ENCODE measurements around the gene CARD10. TPM values are rescaled to one million over a fixed set of nuclear protein-coding genes. Genes with fewer than 3 reads are reported as not detected.
"Not testable (repeated sequence)": the region's sequence is repeated elsewhere in the genome, so short reads cannot be mapped to it uniquely, and the experiment has no call there.

Gene CARD10
- total RNA-seq, 1 donor from 2014 or later: 9.0 TPM

- H3K27me3 ChIP-seq (ENCODE audit: low read depth): peaks cover 5% of the 10 kb centered on the region
- no peaks in the 10 kb centered on the region for H3K9me3 ChIP-seq (replicated peaks)
- H3K27ac ChIP-seq (replicated peaks): peak overlapping the region; percentile 94
- no peaks in the 10 kb centered on the region for H3K36me3 ChIP-seq
- peak; percentile 94 for DNase-seq
- intact Hi-C loops (cut with micrococcal nuclease): no loop called here
- no peak for TF ChIP-seq CTCF (IDR thresholded peaks at IDR 0.05; ENCODE audit: borderline replicate concordance)
- H3K4me3 ChIP-seq: peak overlapping the region; percentile 53
- peaks cover 61% of the 10 kb centered on the region for H3K4me1 ChIP-seq
These were observed 26.7 kb upstream of the CARD10 start for GRCh38 chr22:37545703-37546436.

GRCh38 chr22:37544955-37545702 is 25.9 kb upstream of the CARD10 start:
- Histone ChIP-seq H3K4me1 (peaks cover 54% of the 10 kb centered on the region), H3K27ac (replicated peaks) (peak overlapping the region; percentile 94), H3K27me3 (ENCODE audit: low read depth) (peaks cover 5% of the 10 kb centered on the region), H3K4me3 (peak overlapping the region; percentile 53), H3K36me3 (no peaks in the 10 kb centered on the region), H3K9me3 (replicated peaks) (no peaks in the 10 kb centered on the region)
- TF ChIP-seq CTCF (IDR thresholded peaks at IDR 0.05; ENCODE audit: borderline replicate concordance): peak; percentile 82
- peak; percentile 68 for DNase-seq
- intact Hi-C loops (cut with micrococcal nuclease): no loop called here

GRCh38 chr22:37542959-37543358 is 23.7 kb upstream of the CARD10 start:
- no peak for DNase-seq
- no peak for TF ChIP-seq CTCF (IDR thresholded peaks at IDR 0.05; ENCODE audit: borderline replicate concordance)
- Histone ChIP-seq H3K9me3 (replicated peaks) (no peaks in the 10 kb centered on the region), H3K27ac (replicated peaks) (no peak overlapping the region), H3K4me3 (no peak overlapping the region), H3K27me3 (ENCODE audit: low read depth) (peaks cover 5% of the 10 kb centered on the region), H3K36me3 (no peaks in the 10 kb centered on the region), H3K4me1 (peaks cover 43% of the 10 kb centered on the region)
- intact Hi-C loops (cut with micrococcal nuclease): no loop called here

GRCh38 chr22:37542416-37542815 is 23.2 kb upstream of the CARD10 start:
- intact Hi-C loops (cut with micrococcal nuclease): not testable (repeated sequence)

GRCh38 chr22:37539790-37540189 is 20.6 kb upstream of the CARD10 start:
- H3K36me3 ChIP-seq; H3K27ac ChIP-seq (replicated peaks); H3K9me3 ChIP-seq (replicated peaks); DNase-seq; H3K27me3 ChIP-seq (ENCODE audit: low read depth); H3K4me3 ChIP-seq: not testable (repeated sequence)
- intact Hi-C loops (cut with micrococcal nuclease): loop anchor here (2.0 kb wide), 1 partner anchor 53 kb away; no protein-coding TSS in a partner anchor
- peaks cover 12% of the 10 kb centered on the region for H3K4me1 ChIP-seq

More at GRCh38 chr22:37542416-37542815, 23.2 kb upstream of the CARD10 start:
- H3K9me3 ChIP-seq (replicated peaks); H3K4me3 ChIP-seq; H3K27ac ChIP-seq (replicated peaks); H3K27me3 ChIP-seq (ENCODE audit: low read depth); DNase-seq; H3K36me3 ChIP-seq: not testable (repeated sequence)
- H3K4me1 ChIP-seq: peaks cover 38% of the 10 kb centered on the region

GRCh38 chr22:37538590-37539357 is 19.6 kb upstream of the CARD10 start:
- TF ChIP-seq CTCF (IDR thresholded peaks at IDR 0.05; ENCODE audit: borderline replicate concordance): peak; percentile 97
- H3K36me3 ChIP-seq: no peaks in the 10 kb centered on the region
- no peaks in the 10 kb centered on the region for H3K27me3 ChIP-seq (ENCODE audit: low read depth)
- intact Hi-C loops (cut with micrococcal nuclease): loop anchor here (2.0 kb wide), 1 partner anchor 54 kb away; no protein-coding TSS in a partner anchor
- H3K27ac ChIP-seq (replicated peaks): peak overlapping the region; percentile 49
- no peak overlapping the region for H3K4me3 ChIP-seq
- H3K4me1 ChIP-seq: peaks cover 10% of the 10 kb centered on the region
- no peaks in the 10 kb centered on the region for H3K9me3 ChIP-seq (replicated peaks)
- peak; percentile 92 for DNase-seq

Data from left ventricle myocardium inferior (tissue), 1 donor.